Kidney capillary endothelial cell (primary cell): Measurements from ENCODE around the gene EDARADD.
"Not testable (repeated sequence)": the region's sequence is repeated elsewhere in the genome, so short reads cannot be mapped to it uniquely, and the experiment has no call there.

Experiments
- DNase-seq: peaks from one replicate; pipeline ENCODE4 v3.0.0-alpha.2; 2018; ENCODE audit warnings: low spot score

The EDARADD gene

DNA sequence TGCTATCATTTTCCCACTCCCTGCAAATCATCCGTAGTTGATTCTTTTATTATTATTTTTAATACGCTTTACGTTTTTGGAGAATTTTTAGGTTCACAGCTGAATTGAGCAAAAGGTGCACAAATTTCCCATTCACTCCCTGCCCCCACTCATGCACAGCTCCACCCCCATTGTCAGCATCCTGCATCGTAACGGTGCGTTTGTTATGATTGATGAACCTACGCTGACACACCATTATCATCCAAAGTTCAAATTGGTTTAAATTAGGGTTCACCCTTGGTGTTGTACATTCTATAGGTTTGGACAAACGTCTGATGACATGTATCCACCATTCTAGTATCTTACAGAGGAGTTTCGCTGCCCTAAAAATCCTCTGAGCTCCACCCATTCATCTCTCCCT lies 44.5 kb downstream of the EDARADD start:
- no peak for DNase-seq

DNA sequence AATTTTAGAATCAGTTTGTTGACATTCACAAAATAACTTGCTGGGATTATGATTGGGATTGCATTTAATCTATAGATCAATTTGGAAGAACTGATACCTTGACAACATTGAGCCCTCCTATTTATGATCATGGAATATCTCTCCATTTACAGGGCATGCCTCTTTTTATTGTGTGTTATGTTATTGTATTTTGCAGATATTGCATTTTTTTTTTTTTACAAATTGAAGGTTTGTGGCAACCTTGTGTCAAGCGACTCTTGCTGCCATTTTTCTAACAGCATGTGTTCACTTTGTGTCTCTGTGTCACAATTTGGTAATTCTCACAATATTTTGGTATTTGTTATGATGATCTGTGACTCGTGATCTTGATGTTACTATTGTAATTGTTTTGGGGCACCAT lies 46.3 kb downstream of the EDARADD start:
- no peak for DNase-seq

GRCh38 chr1:236450779-236451178 lies 56.7 kb downstream of the EDARADD start:
- DNase-seq = no peak

DNA sequence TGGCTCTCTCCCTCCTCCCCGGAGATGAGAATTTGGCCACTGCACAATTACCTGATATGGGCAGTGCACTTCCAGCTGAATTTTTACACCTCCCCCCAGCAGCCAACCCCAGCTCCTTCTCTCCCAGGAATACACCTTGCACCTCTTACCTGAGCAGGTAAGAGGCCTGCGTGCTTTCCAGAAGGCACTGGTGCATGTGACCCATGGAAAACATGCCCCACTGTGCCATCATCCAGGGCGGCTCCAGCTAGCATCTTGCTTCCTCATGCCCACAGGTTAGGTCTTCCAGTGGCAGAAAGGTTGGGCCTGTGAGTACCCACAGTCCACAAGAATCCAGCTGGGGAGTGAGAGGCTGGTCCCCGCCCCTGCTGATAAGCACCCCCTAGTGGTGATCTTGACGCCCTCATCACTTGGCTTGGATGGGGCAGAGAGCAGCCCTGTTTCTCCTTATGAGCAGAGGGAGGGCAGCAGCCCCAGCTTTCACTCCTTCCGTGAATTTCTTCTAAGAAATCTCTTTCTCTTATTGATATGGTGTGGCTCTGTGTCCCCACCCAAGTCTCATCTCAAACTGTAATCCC lies 57.8 kb downstream of the EDARADD start:
- DNase-seq = peak; percentile 6

DNA sequence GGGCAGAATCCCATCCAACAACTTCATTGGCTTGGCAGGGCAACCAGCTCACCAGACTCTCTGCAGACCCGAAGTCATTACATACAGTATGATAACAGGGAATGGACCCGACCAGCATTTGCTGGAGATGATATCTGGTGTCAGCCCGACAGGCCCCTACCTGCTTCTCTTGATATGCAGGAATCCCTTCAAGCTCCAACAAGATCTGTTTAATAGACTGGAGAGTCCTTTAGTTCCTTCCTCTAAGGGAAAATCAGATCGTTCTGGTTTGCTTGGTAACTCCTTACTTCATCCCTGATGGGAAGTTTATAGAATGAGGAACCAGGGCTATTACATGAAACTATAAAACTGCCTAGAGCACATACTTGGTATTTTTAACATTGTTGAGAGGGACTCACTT lies 61.2 kb downstream of the EDARADD start:
- no peak for DNase-seq

DNA sequence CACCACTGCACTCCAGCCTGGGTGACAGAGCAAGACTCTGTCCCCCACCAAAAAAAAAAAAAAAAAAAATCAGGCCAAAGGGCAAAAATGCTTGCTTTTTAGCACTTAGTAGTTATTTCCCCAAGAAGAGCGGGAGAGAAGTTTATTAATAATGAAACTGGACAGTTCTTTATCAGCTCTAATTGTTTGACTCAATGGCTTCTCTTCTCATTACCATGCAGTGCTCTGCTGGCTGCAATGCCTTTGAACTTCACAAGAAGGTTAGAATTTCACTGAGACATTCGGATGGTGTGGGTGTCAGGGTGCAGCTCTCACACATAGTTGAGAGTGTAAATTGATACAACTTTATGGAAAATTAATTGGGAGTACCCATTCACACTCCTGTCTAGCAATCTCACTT lies 63.7 kb downstream of the EDARADD start:
- DNase-seq = no peak

DNA sequence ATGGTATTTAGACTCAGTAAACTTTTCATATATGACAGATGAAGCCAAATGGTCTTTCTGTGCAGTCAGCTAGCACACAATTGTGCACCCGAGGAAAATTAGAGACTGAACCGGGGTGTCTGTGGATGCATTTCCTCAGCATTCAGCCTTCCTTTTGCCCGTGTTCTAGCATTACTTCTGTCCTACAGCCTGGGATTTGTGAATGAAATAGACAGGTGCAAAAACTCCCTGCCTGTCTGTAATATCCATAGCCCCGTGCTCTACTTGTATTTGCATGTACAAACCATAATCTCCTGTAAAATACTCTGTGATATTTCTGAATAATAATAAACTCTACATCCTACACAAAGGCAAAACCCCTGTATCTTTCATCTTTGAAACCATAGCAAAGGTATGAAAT lies 64.9 kb downstream of the EDARADD start:
- DNase-seq = no peak

- DNase-seq = no peak
Measured at GRCh38 chr1:236460103-236460502, 66.0 kb downstream of the EDARADD start.

DNA sequence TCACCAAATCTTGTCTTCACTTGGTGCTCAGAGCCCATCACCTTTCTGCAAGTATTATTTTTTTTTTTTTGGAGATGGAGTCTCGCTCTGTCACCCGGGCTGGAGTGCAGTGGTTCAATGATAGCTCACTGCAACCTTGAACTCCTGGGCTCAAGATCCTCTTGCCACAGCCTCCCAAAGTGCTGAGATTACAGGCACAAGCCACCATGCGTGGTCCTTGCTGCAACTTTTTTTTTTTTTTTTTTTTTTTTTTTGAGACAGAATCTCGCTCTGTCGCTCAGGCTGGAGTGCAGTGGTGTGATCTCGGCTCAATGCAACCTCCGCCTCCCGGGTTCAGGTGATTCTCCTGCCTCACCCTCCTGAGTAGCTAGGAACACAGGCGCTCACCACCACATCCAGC lies 70.1 kb downstream of the EDARADD start:
- not testable (repeated sequence) for DNase-seq

DNA sequence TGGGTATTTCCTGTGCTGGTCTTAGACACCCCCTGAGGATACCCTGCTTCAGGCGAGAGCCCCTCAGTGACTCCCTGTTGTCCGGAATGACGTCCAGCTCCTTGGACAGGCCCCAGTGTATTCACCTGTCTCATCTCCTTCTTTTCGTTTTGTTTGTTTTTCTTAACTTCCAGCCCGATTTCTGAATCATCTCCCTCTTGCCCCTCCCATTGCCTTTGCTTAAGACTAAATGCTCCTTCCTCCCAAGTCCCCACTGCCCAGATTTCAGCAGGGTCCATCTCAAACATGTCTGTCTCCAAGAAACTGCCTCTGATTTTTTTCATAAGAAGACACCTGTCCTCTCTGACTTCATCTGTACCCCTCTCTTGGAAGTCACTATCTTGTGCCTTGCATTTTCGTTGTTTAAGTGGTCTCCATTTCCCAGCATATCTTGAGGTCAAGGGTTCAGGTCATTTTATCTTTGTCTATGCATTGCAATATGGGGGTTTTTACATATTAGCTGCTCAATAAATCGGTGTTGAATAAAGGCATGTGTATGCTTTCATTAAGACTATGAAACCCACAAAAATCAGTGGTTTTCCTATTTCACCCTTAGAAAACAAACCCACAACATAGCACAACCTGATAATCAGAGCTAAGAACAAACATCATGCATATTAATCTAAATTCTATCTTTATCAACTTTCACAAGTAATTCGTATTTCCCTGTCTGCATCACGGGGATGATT lies 71.3 kb downstream of the EDARADD start:
- DNase-seq = no peak

GRCh38 chr1:236465959-236466303 lies 71.8 kb downstream of the EDARADD start:
- no peak for DNase-seq

DNA sequence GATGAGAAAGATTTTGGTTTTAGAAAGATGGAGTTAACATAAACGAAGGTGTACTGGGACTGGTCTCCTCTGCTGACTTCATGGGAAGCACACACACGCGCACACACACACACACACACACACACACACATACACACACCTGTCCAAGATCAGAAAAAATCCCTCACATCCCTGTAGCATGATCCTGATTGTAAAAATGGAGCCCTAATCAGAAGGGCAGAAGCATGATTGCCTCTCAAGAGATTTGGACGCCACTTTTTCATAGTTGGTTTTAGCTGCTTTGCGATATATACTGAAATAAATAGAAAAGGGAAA lies 73.2 kb downstream of the EDARADD start:
- DNase-seq = no peak

GRCh38 chr1:236468625-236469024 lies 74.5 kb downstream of the EDARADD start:
- DNase-seq = no peak

- DNase-seq = no peak
Measured at GRCh38 chr1:236469466-236469865, 75.4 kb downstream of the EDARADD start.

DNA sequence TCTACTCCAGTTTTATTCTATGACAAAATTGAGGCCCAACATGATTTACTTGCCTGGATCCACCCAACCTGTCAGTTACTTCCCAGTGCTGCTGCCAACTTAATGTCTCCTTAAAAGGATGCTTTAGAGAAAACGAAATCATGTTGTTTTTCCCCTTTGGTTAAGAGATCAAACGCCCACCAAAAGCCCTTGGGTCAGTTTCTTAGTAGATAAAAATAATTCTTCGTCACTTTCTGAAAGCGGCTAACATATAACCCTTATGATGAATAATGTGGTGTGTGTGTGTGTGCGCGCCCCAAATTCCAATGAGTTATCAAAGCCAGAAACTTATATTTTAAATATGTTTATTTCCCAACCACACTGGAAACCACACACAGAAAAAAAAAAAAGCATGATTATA lies 77.0 kb downstream of the EDARADD start:
- no peak for DNase-seq

GRCh38 chr1:236471653-236472052 lies 77.6 kb downstream of the EDARADD start:
- DNase-seq = no peak

GRCh38 chr1:236472850-236473788 lies 79.0 kb downstream of the EDARADD start:
- DNase-seq = no peak

DNA sequence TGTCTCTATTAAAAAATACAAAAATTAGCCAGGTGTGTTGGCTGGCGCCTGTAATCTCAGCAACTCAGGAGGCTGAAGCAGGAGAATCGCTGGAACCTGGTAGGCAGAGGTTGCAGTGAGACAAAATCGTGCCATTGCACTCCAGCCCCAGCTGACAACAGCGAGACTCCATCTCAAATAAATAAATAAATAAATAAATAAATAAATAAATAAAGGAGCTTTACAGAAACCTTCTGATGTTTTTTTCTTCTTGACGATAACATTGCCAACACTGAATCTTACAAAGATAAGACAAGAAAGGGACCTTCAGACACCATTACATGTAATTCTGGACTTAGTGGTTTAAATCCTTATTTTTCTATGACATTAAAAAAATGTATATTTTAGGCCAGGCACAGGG lies 81.9 kb downstream of the EDARADD start:
- no peak for DNase-seq

- DNase-seq = no peak
Measured at GRCh38 chr1:236480758-236481436, 86.8 kb downstream of the EDARADD start.

- DNase-seq = no peak
Measured at GRCh38 chr1:236484310-236484971, 90.4 kb downstream of the EDARADD start.

DNA sequence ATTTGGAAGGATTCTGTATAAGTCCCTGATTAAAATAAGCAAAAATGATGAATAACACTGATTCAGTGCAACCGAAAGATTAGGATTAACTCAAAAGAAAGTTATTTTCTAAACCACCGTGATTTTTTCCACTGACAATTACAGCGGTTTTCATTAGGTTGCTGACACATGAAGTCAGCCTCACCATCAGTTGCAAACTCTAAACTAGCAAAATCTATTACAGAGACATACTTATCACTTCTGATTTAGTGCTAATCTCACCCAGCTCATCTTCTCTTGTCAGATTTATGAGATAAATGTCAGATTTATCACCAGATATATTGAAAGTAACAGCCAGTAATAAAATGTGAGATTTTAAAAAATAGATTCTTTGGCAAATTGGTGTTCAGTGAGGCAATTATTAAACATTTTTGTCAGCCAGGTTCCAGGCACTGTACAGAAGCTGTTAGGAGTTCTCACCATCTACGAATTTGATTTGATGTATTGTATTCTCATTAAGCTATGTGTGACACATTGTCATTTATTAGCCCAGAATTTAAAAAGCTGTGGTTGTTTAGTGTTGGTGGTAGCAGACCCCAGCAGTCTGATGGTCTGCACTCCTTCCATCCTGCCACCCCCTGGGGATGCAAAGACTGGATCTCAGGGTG lies 92.4 kb downstream of the EDARADD start:
- no peak for DNase-seq

DNA sequence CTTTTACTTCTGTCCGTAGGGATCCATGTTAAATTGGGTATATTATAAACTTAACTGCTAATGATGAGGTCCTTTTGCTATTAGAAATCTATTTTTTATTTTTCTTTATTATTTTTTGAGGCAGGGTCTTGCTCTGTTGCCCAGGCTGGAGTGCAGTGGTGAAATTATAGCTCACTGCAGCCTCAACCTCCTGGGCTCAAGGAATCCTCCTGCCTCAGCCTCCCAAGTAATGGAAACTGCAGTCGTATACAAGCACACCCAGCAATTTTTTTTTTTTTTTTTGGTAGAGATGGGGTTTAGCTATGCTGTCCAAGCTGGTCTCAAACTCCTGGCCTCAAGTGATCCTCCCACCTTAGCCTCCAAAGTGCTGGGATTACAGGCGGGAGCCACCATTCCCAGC lies 95.1 kb downstream of the EDARADD start:
- DNase-seq = not testable (repeated sequence)
